Coronary artery (tissue), 2 donors: ENCODE results near the gene CASZ1.

Experiments used
- DNase-seq: peaks from one replicate; pipeline ENCODE4 v3.0.0-alpha.2; 2017; ENCODE audit warnings: low spot score
- H3K27ac ChIP-seq, 2 donors: fragments of 200-600 bp; sonication (generic); one replicate each; pipeline ENCODE4 v1.5.1; 2016 to 2019
- H3K4me3 ChIP-seq: fragments of 200-600 bp; sonication (generic); 2 replicates; pipeline ENCODE4 v1.5.1; 2016; ENCODE audit warnings: mild to moderate bottlenecking, moderate library complexity
- CTCF ChIP-seq: fragments of 200-600 bp; sonication (generic); IDR thresholded peaks from one replicate; pipeline ENCODE4 v1.5.1; 2019; ENCODE audit warnings: antibody characterized with exemption

Gene CASZ1

GRCh38 chr1:10816233-10816632 is 19.8 kb upstream of the CASZ1 start:
- no peak for TF ChIP-seq CTCF

GRCh38 chr1:10815858-10816195 is 19.4 kb upstream of the CASZ1 start:
- H3K4me3 ChIP-seq = no peak overlapping the region
- no peak for DNase-seq

More at GRCh38 chr1:10816233-10816632, 19.8 kb upstream of the CASZ1 start:
- H3K27ac ChIP-seq = no peak overlapping the region
- no peak overlapping the region for H3K4me3 ChIP-seq
- no peak for DNase-seq

GRCh38 chr1:10814976-10815857 is 18.8 kb upstream of the CASZ1 start:
- no peak overlapping the region for H3K4me3 ChIP-seq
- no peak for DNase-seq
- TF ChIP-seq CTCF = no peak
- no peak overlapping the region for H3K27ac ChIP-seq

More at GRCh38 chr1:10815858-10816195, 19.4 kb upstream of the CASZ1 start:
- H3K27ac ChIP-seq = no peak overlapping the region
- TF ChIP-seq CTCF = no peak

GRCh38 chr1:10814312-10814711 is 17.9 kb upstream of the CASZ1 start:
- no peak for TF ChIP-seq CTCF
- DNase-seq = no peak
- Histone ChIP-seq H3K4me3 (no peak overlapping the region), H3K27ac (no peak overlapping the region)

GRCh38 chr1:10813799-10814198 is 17.4 kb upstream of the CASZ1 start:
- no peak for DNase-seq
- H3K4me3 ChIP-seq = no peak overlapping the region
- H3K27ac ChIP-seq = no peak overlapping the region
- TF ChIP-seq CTCF = no peak

GRCh38 chr1:10812387-10812915 is 16.0 kb upstream of the CASZ1 start:
- Histone ChIP-seq H3K4me3 (no peak overlapping the region), H3K27ac (no peak overlapping the region)
- TF ChIP-seq CTCF = no peak
- no peak for DNase-seq

- TF ChIP-seq CTCF = no peak
- H3K27ac ChIP-seq = no peak overlapping the region
- no peak overlapping the region for H3K4me3 ChIP-seq
- DNase-seq = no peak
Observed at GRCh38 chr1:10808441-10808840, 12.0 kb upstream of the CASZ1 start.
